Brain microvascular endothelial cell (primary cell): Measurements from ENCODE around the gene NLRP1.

ENCODE experiments used
- DNase-seq: peaks from one replicate; pipeline ENCODE4 v3.0.0-alpha.2; 2020
- H3K27ac ChIP-seq: fragments of 250-450 bp; sonication (Bioruptor Pico); 2 replicates; pipeline ENCODE4 v1.5.1; 2020; ENCODE audit warnings: mild to moderate bottlenecking, moderate library complexity
- H3K27me3 ChIP-seq: fragments of 250-450 bp; sonication (Bioruptor Pico); replicated peaks from 2 replicates; pipeline ENCODE4 v1.5.1; 2020; ENCODE audit warnings: mild to moderate bottlenecking
- H3K36me3 ChIP-seq: fragments of 250-450 bp; sonication (Bioruptor Pico); replicated peaks from 2 replicates; pipeline ENCODE4 v1.5.1; 2020; ENCODE audit warnings: mild to moderate bottlenecking
- H3K4me3 ChIP-seq: 2 replicates; pipeline ENCODE4 v1.5.1; 2011; ENCODE audit warnings: low read depth, mild to moderate bottlenecking, control low read depth, low read length, moderate library complexity
- in situ Hi-C: cut with HindIII; loops from 2 replicates; pipeline ENCODE4 v1.10.0; 2017; ENCODE audit warnings: low sequenced_read_pairs, low pct_ligation_motif_present
- TF ChIP-seq, protein P1 (sequence below): IDR thresholded peaks from 2 replicates; pipeline ENCODE4 v1.5.1; 2011; ENCODE audit warnings: low read depth, mild to moderate bottlenecking, moderate library complexity, low read length, control low read depth, inconsistent platforms; ENCODE audit errors: missing control alignments

Gene NLRP1

DNA sequence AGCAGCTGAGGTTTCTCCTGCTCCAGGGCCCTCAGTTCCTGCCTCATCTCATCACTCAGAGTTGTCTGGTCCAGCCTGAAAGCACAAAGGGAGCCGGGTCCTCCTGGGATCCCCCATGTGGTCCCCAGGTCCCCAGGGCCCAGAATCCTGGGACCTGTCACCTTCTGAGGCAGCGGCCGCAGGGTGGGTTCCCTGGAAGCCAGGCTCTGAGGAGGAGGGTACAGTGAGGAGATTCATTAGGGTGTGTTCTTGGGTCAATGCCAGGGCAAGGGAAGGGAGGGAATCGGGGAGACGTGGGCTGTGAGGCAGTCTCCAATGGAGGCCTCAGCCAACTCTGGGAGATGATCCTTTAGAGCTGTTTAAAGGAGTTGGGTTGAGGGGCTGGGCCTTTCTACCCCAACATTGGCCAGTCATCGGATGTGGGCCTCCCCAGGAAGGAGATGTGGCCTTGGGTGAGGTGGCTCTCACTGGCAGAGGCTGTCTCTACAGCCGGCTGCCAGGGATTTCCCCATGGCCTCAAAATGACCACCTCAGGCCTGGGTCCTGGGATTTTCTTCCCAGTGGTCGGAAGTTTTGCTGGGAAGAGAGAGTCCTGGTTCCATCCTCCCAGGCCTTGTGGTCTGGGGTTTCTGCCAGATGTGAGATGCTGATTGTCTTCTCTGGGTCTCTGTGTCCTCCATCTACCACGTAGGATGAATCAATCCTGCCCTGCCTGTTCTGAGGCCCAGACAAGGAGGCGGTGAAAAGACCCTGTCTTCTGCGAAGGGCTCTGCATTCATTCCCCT is 47.3 kb downstream of the NLRP1 start:
- Histone ChIP-seq H3K27me3 (no peaks in the 10 kb centered on the region), H3K27ac (no peak overlapping the region), H3K36me3 (no peaks in the 10 kb centered on the region), H3K4me3 (no peak overlapping the region)
- in situ Hi-C loops = no loop called here
- TF ChIP-seq, protein P1, sequence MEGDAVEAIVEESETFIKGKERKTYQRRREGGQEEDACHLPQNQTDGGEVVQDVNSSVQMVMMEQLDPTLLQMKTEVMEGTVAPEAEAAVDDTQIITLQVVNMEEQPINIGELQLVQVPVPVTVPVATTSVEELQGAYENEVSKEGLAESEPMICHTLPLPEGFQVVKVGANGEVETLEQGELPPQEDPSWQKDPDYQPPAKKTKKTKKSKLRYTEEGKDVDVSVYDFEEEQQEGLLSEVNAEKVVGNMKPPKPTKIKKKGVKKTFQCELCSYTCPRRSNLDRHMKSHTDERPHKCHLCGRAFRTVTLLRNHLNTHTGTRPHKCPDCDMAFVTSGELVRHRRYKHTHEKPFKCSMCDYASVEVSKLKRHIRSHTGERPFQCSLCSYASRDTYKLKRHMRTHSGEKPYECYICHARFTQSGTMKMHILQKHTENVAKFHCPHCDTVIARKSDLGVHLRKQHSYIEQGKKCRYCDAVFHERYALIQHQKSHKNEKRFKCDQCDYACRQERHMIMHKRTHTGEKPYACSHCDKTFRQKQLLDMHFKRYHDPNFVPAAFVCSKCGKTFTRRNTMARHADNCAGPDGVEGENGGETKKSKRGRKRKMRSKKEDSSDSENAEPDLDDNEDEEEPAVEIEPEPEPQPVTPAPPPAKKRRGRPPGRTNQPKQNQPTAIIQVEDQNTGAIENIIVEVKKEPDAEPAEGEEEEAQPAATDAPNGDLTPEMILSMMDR = no peak
- no peak for DNase-seq

DNA sequence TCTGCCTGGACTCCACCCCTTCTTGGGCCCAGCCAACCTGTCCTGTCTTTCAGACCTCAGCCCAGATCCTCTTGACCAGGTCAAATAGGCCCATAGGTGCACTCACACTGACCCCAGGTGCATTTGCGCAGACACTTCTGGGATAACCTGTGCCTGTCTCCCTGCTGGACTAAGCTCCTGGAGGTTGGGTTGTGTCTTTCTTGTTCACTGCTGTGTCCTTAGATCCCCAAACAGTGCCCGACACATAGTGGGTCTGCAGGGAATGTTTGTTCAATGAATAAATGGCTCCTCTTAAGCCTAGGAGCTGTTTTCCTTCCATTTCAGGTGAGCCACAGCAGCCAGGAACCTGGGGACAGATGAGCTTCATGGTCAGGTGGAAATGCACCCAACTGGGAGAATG is 48.9 kb downstream of the NLRP1 start:
- no peaks in the 10 kb centered on the region for H3K27me3 ChIP-seq
- in situ Hi-C loops = no loop called here
- no peak for DNase-seq
- H3K27ac ChIP-seq = no peak overlapping the region
- H3K36me3 ChIP-seq = no peaks in the 10 kb centered on the region
- TF ChIP-seq, protein P1 = no peak
- no peak overlapping the region for H3K4me3 ChIP-seq

DNA sequence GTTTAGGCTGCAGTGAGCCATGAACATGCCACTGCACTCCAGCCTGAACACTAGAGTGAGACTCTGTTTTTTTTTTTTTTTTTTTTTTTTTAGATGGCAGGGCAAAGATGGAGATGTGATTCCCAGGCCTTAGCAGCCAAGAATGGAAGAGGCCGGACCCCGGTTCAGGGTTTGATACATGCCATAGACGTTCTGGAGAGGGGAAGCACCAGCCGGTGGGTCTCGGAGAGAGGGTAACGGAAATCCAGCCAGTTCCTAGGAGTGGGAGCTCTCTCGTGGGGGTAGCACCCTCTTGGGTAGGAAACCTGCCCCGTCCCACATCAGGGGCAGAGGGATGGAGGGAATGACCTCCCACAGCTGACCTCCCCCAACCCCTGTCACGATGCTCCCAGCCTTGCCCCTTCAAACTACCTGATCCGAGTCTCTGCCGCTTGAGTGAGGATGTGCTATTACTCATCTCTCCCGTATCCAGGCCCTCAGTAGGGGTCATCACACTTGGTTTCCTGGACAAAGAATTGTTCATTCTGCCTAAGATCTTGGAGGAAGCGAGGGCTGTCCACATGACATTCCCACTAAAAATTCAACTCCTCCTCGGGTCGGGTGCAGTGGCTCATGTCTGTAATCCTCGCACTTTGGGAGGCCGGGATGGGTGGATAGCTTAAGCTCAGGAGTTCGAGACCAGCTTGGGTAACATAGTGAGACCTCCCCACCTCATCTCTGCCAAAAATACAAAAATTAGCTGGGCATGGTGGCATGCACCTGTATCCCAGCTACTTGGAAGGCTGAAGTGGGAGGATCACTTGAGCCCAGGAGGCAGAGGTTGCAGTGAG is 50.6 kb downstream of the NLRP1 start:
- TF ChIP-seq, protein P1 = no peak
- Histone ChIP-seq H3K27me3 (no peaks in the 10 kb centered on the region), H3K27ac (no peak overlapping the region), H3K4me3 (no peak overlapping the region), H3K36me3 (no peaks in the 10 kb centered on the region)
- peak; percentile 26 for DNase-seq
- in situ Hi-C loops = no loop called here

DNA sequence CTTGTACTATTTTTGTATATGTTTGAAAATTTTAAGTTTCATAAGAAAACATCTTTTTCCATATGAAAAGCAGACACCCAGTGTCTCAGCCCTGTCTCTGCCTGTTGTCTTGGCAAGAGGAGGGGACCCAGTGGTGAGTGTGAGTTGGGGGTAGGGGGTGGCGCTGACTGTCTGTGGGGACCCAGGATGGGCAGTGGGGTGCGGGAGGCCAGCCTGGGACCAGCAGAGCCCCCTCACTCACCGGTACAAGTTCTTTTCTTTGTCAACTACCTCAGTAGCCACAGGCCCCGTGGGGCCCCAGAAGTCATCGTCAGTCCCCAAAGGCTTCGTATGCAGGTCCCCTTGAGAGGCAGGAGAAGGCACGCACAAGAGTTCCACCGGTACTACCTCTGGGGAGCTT is 51.7 kb downstream of the NLRP1 start:
- DNase-seq = no peak
- in situ Hi-C loops = no loop called here
- Histone ChIP-seq H3K36me3 (no peaks in the 10 kb centered on the region), H3K27me3 (no peaks in the 10 kb centered on the region), H3K4me3 (no peak overlapping the region), H3K27ac (no peak overlapping the region)
- TF ChIP-seq, protein P1 = no peak

DNA sequence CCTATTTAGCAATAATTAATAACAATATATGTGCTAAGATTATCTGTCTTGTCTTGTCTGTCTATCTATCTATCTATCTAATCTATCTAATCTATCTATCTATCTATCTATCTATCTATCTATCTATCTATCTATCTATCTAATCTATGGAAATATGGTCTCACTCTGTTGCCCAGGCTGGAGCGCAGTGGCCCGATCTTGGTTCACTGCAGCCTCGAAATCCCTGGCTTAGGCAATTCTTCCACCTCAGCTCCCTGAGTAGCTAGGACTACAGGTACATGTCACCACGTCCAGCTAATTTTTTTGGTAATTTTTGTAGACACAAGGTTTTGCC is 53.3 kb downstream of the NLRP1 start:
- Histone ChIP-seq H3K36me3 (no peaks in the 10 kb centered on the region), H3K27ac (no peak overlapping the region), H3K4me3 (no peak overlapping the region), H3K27me3 (no peaks in the 10 kb centered on the region)
- TF ChIP-seq, protein P1 = no peak
- DNase-seq = no peak
- in situ Hi-C loops = no loop called here
